HepG2 (cell line): ENCODE data around the gene STPG4. TPM values are rescaled to one million over a fixed set of nuclear protein-coding genes. Genes with fewer than 3 reads are reported as not detected.

Source experiments
- ATAC-seq: fragments of 200-7000 bp; cut with Tn5 transposase; 3 replicates; pipeline ENCODE4 v1.9.1; 2020; ENCODE audit warnings: mild to moderate bottlenecking, moderate library complexity
- BruUV-seq: library from RNA; stranded (reverse); fragments of 400-500 nt; replicated peaks from 2 replicates; lab custom pipeline; 2021; lab: Mats Ljungman, UMichigan
- CTCF ChIA-PET: fragments of 300-600 bp; formaldehyde crosslinking; extraction: SDS; loops from one replicate; lab custom pipeline; 2021; ENCODE audit warnings: low total read pairs, inconsistent platforms, low intra/inter-chr PET ratio; lab: Yijun Ruan, JAX
- POLR2A ChIA-PET: fragments of 350-600 bp; sonication (Branson Sonifier 250); formaldehyde crosslinking; loops from one replicate; lab custom pipeline; 2020; ENCODE audit warnings: antibody characterized with exemption, inconsistent platforms; lab: Yijun Ruan, JAX
- DNase-seq: peaks from one replicate; pipeline ENCODE4 v3.0.0-alpha.2; 2015; ENCODE audit warnings: low spot score
- FAIRE-seq: peaks from 3 replicates; lab custom pipeline; 2011; peaks lifted over from hg19 to GRCh38; lab: Jason Lieb, UNC
- H2AFZ ChIP-seq: one replicate; pipeline ENCODE4 v1.6.1; 2011; ENCODE audit warnings: low read length, inconsistent platforms
- H3K27ac ChIP-seq: fragments of 300-600 bp; 3 replicates; pipeline ENCODE4 v1.8.0; 2011; ENCODE audit warnings: mixed run types, mild to moderate bottlenecking, mixed read lengths, low read length, inconsistent platforms; ENCODE audit not compliant: insufficient read depth; ENCODE audit errors: extremely low read length
- H3K27me3 ChIP-seq, 2 experiments: fragments of 200-600 bp in 1 of 2; 2 replicates in 1 of 2; 3 replicates in 1 of 2; pipeline versions ENCODE4 v1.6.0 to v1.8.0; 2011; ENCODE audit warnings: low read length in 2 of 2, mild to moderate bottlenecking in 2 of 2, moderate library complexity in 2 of 2, inconsistent platforms in 1 of 2; ENCODE audit not compliant: insufficient read depth in 2 of 2, control insufficient read depth in 1 of 2
- H3K36me3 ChIP-seq, 2 experiments: fragments of 200-600 bp in 1 of 2; replicated peaks in 1 of 2; 2 replicates in 1 of 2; 3 replicates in 1 of 2; pipeline versions ENCODE4 v1.5.1 to v1.8.0; 2011; ENCODE audit warnings: low read length in 2 of 2, inconsistent platforms in 1 of 2; ENCODE audit not compliant: insufficient read depth in 2 of 2, control insufficient read depth in 1 of 2
- H3K4me1 ChIP-seq: 2 replicates; pipeline ENCODE4 v1.5.1; 2012; ENCODE audit warnings: low read length, inconsistent platforms; ENCODE audit not compliant: insufficient read depth
- H3K4me2 ChIP-seq: 2 replicates; pipeline ENCODE4 v1.6.0; 2011; ENCODE audit warnings: low read depth, low read length, inconsistent platforms
- H3K4me3 ChIP-seq, 3 experiments: fragments of 200-600 bp in 1 of 3; sonication (generic), shearing (Covaris generic) in 1 of 3; replicated peaks in 1 of 3; 2 replicates each; pipeline ENCODE4 v1.5.1; 2011 to 2016; ENCODE audit warnings: low read length in 3 of 3, inconsistent platforms in 2 of 3, low read depth in 2 of 3, mild to moderate bottlenecking in 2 of 3, control low read depth in 1 of 3, mixed read lengths in 1 of 3; ENCODE audit not compliant: insufficient read depth in 1 of 3
- H3K79me2 ChIP-seq: one replicate; pipeline ENCODE4 v1.6.1; 2011; ENCODE audit warnings: low read length, inconsistent platforms; ENCODE audit not compliant: insufficient read depth
- H3K9ac ChIP-seq: 2 replicates; pipeline ENCODE4 v1.6.0; 2011; ENCODE audit warnings: mild to moderate bottlenecking, low read depth, low read length, inconsistent platforms; ENCODE audit not compliant: insufficient read depth
- H3K9me3 ChIP-seq: 2 replicates; pipeline ENCODE4 v1.5.1; 2012; ENCODE audit warnings: mild to moderate bottlenecking, low read length
- H4K20me1 ChIP-seq: 2 replicates; pipeline ENCODE4 v1.6.0; 2011; ENCODE audit warnings: inconsistent platforms, mild to moderate bottlenecking, low read length, moderate library complexity; ENCODE audit not compliant: insufficient read depth
- AHDC1 ChIP-seq: sonication (generic); formaldehyde crosslinking; IDR thresholded peaks from 2 replicates; pipeline ENCODE4 v1.5.1; 2020; ENCODE audit warnings: mild to moderate bottlenecking, missing genetic modification reagents, borderline replicate concordance
- EED ChIP-seq: sonication (generic); formaldehyde crosslinking; IDR thresholded peaks from 2 replicates; pipeline ENCODE4 v1.5.0; 2020; ENCODE audit warnings: mild to moderate bottlenecking, missing genetic modification reagents
- HNF1A ChIP-seq, 2 experiments: sonication (generic) in 1 of 2; formaldehyde crosslinking in 1 of 2; IDR thresholded peaks; 2 replicates each; pipeline versions ENCODE4 v1.4.0 to v1.6.1; 2016 to 2020; ENCODE audit warnings: borderline replicate concordance in 1 of 2, low read depth in 1 of 2, mild to moderate bottlenecking in 1 of 2, missing genetic modification reagents in 1 of 2
- PHF21A ChIP-seq: sonication (generic); formaldehyde crosslinking; IDR thresholded peaks from 2 replicates; pipeline ENCODE4 v1.5.0; 2020; ENCODE audit warnings: mild to moderate bottlenecking, missing genetic modification reagents
- SP5 ChIP-seq: IDR thresholded peaks from 2 replicates; pipeline ENCODE4 v1.6.1; 2016; ENCODE audit warnings: low read depth, borderline replicate concordance
- SRSF1 ChIP-seq: fragments of 200-400 bp; formaldehyde crosslinking; optimal IDR thresholded peaks from 2 replicates; pipeline ENCODE3; 2017; ENCODE audit warnings: mild to moderate bottlenecking, low read depth, low read length, moderate library complexity
- UBTF ChIP-seq: sonication (generic); formaldehyde crosslinking; IDR thresholded peaks from 2 replicates; pipeline ENCODE4 v1.4.0; 2020; ENCODE audit warnings: mild to moderate bottlenecking, missing genetic modification reagents
- WGBS: methylation state at CpG from one replicate; pipeline ENCODE4 v1.1.6; 2017; ENCODE audit warnings: low lambda C conversion rate; 5-methylcytosine and 5-hydroxymethylcytosine counted together
- in situ Hi-C: cut with HindIII; loops from 2 replicates; pipeline ENCODE4 v1.10.0; 2017; ENCODE audit warnings: low pct_unique_long_range_greater_than_20kb; ENCODE audit not compliant: extremely low pct_ligation_motif_present
- intact Hi-C: fragments of 100-400 bp; cut with micrococcal nuclease; formaldehyde crosslinking; loops from one replicate; pipeline ENCODE4 v1.10.0; 2022; ENCODE audit not compliant: unreplicated experiment
- polyA plus RNA-seq, 8 experiments: library from polyadenylated mRNA; depleted of rRNA in 3 of 8; stranded (reverse) in 7 of 8; unstranded in 1 of 8; fragments of >200 nt; fragmentation: Illumina TruSeq in 4 of 8; extraction: Trizol in 4 of 8; gene quantifications; 2 replicates each; pipeline versions ENCODE4 v1.2.1 to v1.2.3, GENCODE V29; 2011 to 2016; ENCODE audit warnings: low read depth in 4 of 8, missing spikeins in 1 of 8, mixed read lengths in 1 of 8; ENCODE audit not compliant: insufficient read depth in 1 of 8
- total RNA-seq, 5 experiments: library from RNA; depleted of rRNA; stranded (reverse); fragments of >200 nt; fragmentation: Illumina TruSeq; extraction: Trizol; gene quantifications; 2 replicates each; pipeline ENCODE4 v1.2.3, GENCODE V29; 2016; ENCODE audit warnings: low read depth in 1 of 5

The STPG4 gene
- total and polyA plus RNA-seq, 2 of the 13 experiments (the other 11 are each of a cell fraction or from before 2014, with no cell fraction given): 0.11 to 0.15 TPM

GRCh38 chr2:47070155-47070919, 84.8 kb downstream of the STPG4 start:
- peak; percentile 72 for DNase-seq
- peaks cover 83% of the 10 kb centered on the region for H3K4me1 ChIP-seq
- no peak overlapping the region for H2AFZ ChIP-seq
- H3K27me3 ChIP-seq: no peaks in the 10 kb centered on the region
- peak; percentile 72 for FAIRE-seq
- H3K36me3 ChIP-seq: peaks cover 0 to 2% of the 10 kb centered on the region in 2 experiments; a peak in 2 of 5 replicates
- no TSS peak for BruUV-seq
- in situ Hi-C loops (loop anchor here (5.0 kb wide), 1 partner anchor 33 kb away; no protein-coding TSS in a partner anchor), intact Hi-C loops (loop anchor here (2.0 kb wide), 1 partner anchor 102 kb away; no protein-coding TSS in a partner anchor)
- no peaks in the 10 kb centered on the region for H3K9me3 ChIP-seq
- no peaks in the 10 kb centered on the region for H4K20me1 ChIP-seq
- H3K27ac ChIP-seq: peak overlapping the region; percentile 93
- H3K9ac ChIP-seq: peak overlapping the region; percentile 72
- no peaks in the 10 kb centered on the region for H3K79me2 ChIP-seq
- CTCF ChIA-PET: no interaction called here
- POLR2A ChIA-PET: interaction anchor here (0.7 to 8.1 kb wide), 18 partner anchors 9 to 240 kb away, joined by 3 to 134 read pairs (median 4); no protein-coding TSS in a partner anchor
- WGBS: 50% methylated on average over 7 of the region's 13 CpGs
- H3K4me3 ChIP-seq: peak overlapping the region in 1 of 3 experiments; percentile 27; a peak in 2 of 6 replicates
- peak overlapping the region; percentile 59 for H3K4me2 ChIP-seq
- peak; percentile 48 for ATAC-seq
- TF ChIP-seq PHF21A (CRISPR knock-in tag): peak; percentile 77; the same call in 1 of the 2 replicates
- peak; percentile 6 for TF ChIP-seq SRSF1
- peak; percentile 96 for TF ChIP-seq SP5 (CRISPR knock-in tag)
- peak; percentile 56 for TF ChIP-seq UBTF (CRISPR knock-in tag)
- peak; percentile 59; the same call in 1 of the 2 replicates for TF ChIP-seq AHDC1 (CRISPR knock-in tag)
- peak; percentile 32; the same call in 1 of the 2 replicates for TF ChIP-seq HNF1A (IDR thresholded peaks at IDR 0.05; ENCODE audit: low read depth)
- TF ChIP-seq HNF1A (CRISPR knock-in tag; IDR thresholded peaks at IDR 0.05; ENCODE audit: borderline replicate concordance): peak; percentile 59; the same call in 1 of the 2 replicates
- TF ChIP-seq EED (CRISPR knock-in tag): no peak
